Measurements from ENCODE around the gene FNDC11.
A peak's percentile ranks its signal among the peaks of the same experiment; 100 is the strongest.
"Not testable (repeated sequence)": the region's sequence is repeated elsewhere in the genome, so short reads cannot be mapped to it uniquely, and the experiment has no call there.

FNDC11 gene

DNA sequence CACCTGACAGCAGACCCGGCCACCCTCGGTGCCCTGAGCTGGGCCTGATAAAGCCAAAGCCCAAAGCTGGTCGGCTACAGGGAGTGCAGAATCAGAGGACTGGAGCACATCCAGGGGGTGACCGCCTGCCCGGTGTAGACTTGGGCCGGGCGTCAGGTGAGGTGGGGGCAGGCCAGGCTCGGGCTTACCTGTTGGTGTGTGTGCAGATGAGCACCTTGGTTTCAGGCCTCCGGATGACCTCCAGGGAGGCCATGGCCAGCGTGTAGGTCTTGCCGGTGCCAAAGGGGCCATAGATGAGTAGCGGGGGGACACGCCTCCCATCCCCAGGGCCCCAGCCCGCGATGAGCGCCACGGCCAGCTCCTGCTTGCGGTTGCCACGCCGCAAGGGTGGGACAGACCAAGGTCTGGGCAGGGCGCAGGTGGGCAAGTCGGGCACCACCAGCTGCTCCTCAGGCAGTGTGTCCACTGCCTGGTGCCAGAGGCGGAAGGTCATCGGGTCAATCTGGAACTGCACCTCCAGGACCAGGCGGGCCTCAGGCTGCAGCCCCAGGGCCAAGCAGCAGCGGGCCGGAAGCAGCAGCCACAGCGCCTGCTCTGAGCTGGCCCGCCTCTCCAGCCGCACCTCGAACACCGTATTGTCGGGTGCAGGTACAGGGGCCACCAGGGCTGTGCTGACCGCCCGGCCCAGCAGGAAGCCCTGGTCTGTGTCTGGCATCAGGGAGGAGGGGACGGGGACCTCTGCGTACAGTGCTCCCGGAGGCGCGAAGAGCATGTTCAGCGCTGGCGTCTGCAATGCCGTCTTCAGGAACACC, 14.4 kb downstream of the FNDC11 start:
- no peak for DNase-seq

DNA sequence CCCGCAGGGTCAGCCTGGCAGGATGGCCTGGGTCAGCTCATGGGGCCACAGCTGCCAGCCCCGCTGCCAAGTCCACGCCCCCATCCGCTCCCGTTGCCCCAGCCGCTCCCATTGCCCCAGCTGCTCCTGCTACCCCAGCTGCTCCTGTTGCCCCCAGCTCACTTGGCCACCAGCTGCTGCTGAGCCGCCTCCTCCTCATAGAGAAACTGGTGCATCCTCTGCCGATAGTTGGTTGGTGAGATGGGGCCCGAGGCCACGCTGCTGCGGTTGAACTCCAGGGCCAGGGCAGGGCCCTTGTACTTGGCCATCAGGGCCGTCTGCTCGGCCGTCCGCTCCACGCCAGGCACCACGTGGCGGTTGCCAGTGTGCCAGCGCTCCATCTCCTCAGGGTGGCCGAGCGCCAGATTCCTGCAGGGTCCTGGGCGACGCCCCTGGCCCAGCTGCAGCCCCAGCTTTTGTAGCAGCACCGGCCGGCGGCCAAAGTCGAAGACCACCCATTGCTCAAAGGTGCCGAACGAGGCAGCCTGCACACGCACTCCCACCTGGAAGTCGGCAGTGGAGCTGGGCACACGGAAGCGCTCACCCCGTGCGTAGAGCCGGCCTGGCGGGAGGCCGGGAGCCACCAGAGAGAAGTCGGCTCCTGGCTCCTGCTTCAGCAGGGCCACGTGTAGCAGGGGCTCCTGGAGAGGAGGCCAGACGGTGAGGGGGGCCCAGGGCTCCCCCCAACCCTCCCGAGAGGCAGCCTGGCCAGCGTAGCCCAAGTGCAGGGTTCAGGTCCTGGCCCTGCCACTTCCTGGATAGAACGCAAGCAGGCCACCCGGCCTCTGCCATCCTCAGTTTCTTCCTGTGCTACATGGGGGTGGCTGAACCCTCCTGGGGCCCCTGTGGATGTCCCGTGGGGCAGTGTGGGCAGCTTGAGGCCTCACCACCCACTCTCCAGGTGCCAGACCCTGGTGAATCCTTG, 15.3 kb downstream of the FNDC11 start:
- DNase-seq = no peak

DNA sequence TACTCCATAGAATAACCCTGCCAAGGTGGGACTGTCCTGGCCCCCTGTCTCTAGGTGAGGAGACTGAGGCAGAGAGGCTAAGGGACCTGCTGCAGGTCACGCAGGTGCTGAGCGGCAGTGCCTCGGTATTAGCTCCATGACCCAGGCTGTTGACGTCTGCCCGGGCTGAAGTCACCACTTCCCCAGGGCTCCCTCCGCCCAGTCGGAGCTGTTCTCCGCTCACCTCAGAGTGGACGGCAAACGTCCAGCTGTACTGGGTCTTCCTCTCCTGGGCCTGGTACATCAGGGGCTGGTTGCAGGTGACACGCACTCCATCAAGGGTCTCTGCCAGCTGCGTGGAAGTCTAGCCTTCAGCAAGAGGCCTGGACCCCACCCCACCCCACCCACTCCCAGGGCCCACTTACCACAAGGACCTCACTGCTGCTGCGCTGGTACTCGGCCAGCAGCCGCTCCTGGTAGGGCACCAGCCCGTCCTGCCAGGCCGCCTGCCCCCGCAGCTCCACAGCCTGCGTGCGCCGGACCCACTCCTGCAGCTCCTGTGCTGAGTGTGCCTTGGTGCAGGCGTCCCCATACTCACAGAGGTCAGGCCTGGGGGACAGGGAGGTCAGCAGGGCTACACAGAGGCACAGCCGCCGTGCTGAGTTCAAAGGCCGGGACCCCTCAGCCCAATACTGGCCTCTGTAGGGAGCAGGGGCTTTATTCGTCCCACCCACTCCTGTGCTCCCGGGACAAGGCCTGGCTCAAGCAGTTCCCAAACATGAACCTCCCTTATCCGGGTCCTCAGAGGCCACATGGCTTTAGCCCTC, 16.5 kb downstream of the FNDC11 start:
- no peak for DNase-seq

DNA sequence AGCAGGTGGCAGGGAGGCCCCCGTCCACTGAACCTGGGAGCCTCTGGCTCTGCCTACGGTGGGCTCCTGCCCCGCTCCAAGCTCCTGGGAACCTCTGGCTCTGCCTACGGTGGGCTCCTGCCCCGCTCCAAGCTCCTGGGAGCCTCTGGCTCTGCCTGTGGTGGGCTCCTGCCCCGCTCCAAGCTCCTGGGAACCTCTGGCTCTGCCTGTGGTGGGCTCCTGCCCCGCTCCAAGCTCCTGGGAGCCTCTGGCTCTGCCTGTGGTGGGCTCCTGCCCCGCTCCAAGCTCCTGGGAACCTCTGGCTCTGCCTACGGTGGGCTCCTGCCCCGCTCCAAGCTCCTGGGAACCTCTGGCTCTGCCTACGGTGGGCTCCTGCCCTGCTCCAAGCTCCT, 17.1 kb downstream of the FNDC11 start:
- not testable (repeated sequence) for DNase-seq

DNA sequence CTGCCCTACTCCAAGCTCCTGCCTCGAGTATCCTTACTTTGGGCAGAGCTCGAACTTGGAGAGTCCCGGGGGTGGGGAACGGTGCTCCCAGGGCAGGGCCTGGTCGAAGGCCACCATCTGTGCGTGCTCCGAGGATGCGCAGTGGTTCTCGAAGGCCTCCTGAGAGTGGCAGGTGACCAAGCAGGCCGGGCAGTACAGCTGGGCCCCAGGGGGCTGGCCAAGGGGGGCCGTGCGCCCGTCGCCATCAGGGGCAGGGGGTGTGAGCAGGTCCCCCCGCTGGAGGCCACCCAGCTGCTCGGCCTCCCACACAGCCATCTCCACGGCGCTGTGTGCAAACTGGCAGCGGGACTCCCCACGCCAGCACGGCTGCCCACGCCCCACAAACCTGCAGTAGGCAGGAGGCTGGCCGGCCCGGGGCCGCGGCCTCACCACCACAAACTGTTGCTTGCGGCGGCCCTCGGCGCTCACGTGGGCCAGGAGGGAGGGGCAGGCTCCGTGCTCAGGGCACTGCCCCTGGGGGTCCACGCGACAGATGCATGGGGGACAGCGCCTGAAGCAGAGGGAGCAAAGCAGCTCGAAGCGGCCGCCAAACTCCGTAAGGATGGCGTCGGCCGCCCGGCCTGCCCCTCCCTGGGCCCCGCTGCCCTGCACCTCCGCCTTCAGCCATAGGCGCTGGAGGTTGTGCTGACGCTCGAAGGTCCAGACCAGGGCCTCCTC, 18.3 kb downstream of the FNDC11 start:
- no peak for DNase-seq

DNA sequence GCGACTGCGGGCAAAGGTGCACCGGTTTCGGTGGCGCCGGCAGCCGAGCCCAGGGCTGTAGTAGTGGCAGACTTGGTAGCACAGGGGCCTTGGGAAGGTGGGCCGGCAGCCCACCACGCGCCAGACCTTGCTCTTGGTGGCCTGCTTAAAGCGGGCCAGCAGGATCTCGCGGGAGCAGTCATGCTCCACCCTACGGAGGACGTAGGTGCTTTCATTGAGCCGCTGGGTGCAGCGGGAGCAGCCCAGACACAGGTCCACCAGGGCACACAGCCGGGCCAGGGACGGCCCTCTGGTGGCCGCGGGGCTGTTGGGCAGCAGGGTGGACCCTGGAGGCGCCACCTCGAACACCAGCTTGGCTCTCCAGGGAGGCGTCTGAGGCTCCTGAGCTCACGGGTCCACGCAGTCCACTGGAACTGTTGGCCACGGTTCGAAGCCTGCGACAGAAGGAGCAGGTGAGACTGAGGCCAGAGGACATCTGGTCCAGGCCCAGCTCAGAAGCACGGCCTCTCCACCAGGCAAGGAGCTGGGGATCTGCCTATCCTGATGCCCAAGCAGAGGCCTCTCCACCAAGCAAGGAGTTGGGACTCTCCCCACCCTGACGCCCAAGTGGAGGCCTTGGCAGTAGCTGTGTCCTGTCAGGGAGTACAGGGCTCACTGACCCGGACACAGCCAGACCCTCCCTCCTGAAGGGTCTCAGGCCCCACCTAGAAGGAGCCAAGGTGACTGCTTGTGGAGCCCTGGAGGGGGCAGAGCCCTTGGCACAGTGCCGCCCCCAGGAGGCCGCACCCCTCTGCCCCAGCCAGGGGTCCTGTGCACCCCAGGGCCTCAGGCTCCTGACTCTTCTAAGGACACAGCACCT, 19.1 kb downstream of the FNDC11 start:
- DNase-seq = no peak

DNA sequence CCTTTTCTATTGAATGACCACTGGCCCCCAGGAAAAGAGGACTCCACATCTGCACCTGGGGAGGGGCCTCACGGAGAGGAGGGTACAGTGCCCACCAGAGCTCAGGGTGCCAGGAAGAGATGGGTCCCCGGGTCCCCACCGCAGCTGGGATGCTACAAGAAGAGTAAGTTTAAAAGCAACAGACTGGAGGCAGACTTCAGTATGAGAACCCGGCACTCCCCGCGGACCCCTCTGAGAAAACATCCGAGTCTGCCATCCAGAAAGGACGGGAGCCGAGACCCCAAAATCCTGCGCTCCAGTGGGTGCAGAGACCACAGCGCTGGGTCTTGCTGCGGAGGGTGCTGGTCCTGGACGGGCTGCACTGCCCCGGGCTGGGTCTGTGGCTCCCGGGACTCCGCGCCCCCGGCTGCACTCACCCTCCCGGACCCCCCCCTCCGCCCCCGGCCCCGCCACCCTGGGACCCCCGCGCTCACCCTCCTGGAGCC, 19.7 kb downstream of the FNDC11 start:
- DNase-seq = no peak

DNA sequence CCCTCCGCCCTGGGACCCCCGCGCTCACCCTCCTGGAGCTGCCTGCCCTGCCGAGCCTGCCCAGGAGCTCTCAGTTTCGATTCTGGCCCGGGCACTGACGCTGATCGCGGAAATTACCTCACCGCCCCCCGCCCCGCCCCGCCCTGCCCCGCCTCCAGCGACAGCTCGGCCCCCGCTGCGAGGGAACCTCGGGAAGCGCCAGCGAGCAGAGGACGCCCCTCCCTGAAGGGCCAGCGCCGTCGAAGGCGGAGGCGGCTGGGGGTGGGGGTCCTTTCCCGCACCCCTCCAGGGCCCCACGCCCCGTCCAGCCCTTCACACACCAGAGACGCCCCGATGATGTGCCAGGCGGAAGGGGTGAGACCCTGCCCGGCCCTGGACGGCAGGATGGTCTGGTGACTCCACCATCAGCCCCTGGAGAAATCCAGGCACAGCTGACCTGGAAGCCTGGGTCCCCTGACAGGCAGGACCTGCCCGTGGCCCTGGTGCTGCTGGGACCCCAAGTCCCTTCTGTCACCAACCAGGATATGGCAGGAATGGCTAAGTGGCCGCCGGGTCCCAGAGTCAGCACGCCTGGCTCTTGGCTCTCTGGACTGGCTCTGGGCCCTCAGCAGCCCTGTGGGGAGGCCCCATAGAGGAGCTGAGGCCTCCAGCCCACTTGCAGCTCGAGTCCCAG, 20.3 kb downstream of the FNDC11 start, which contains the start of gene HELZ2:
Gene HELZ2, minus strand, starts transcription at position 84 of the 673 bp plus-strand sequence. CDS start 1,854 bp downstream, outside the sequence.
- DNase-seq = peak; percentile 82 to 83

DNA sequence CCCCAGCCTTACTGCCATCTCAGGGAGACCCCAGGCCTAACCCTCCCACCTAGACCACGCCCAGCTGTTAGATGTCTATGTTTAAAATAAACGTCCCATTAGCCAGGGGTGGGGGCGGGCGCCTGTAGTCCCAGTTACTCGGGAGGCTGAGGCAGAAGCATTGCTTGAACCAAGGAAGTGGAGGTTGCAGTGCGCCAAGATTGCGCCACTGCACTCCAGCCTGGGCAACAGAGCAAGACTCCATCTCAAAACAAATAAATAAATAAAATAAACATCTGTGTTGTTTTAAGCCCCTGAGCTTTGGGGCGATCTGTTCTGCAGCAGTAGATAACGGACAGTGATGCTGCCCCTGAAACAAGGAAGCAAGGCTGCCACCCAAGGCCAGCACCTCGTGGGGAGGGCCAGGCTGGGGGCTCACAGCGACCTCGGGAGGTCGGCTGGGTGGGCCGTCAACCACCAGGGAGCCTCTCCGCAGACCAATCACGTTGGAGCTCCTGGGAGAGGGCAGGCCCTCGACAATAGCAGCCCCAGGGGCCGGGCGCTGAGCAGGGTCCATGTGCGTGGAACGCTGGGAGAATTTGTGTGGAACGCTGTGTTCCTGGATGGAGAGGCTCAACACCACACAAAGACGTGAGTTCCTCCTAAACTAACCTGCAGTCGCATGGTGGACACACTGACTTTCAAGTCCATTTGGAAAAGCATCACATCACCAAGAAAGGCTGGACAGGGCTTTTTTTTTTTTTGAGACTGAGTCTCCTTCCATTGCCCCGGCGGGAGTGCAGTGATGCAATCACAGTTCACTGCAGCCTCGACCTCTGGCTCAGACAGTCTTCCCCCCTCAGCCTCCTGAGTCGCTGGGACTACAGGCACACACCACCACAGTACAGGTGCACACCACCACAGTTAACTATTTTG, 21.1 kb downstream of the FNDC11 start:
- no peak for DNase-seq

DNA sequence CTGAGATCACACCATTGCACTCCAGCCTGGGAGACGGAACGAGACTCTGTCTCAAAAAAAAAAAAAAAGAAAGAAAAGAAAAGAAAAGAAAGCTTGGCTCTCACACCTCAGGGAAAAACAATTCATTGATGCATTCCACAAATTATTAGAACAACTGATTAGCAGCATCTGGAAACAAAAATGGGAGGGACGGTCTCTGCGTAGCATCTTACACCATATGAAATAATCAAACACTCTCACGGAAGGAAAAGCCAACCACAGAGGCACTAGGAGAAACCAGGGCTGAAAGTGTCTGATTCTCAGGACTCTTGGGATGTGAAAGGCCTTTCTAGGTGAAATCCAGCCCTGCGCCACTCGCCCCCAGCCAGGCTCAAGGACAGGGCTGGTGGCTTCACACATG, 22.4 kb downstream of the FNDC11 start:
- no peak for DNase-seq

DNA sequence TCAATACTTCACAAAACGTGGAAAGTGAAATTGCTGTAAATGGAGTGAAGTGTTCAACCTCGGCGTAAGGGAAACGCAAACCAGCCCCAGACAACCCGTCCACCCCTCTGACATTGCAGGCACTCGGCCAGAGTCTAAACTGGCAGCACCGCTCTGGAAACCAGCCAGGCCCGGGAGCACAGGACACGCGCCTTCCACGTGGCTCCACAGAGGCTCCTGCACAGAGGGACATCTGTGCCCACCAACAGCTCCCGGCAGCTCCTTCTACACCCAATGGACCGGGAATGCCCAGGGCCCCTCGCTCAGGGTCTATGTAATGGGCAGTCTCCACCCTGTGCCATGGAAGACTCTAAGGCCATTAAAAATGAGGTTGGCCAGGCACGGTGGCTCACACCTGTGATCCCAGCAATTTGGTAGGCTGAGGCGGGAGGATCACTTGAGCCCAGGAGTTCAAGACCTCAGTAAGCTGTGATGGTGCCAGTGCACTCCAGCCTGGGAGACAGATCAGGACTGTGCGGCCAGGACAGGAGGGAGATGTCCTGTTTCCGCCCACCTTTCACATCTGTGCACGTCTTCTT, 23.4 kb downstream of the FNDC11 start:
- no peak for DNase-seq

DNA sequence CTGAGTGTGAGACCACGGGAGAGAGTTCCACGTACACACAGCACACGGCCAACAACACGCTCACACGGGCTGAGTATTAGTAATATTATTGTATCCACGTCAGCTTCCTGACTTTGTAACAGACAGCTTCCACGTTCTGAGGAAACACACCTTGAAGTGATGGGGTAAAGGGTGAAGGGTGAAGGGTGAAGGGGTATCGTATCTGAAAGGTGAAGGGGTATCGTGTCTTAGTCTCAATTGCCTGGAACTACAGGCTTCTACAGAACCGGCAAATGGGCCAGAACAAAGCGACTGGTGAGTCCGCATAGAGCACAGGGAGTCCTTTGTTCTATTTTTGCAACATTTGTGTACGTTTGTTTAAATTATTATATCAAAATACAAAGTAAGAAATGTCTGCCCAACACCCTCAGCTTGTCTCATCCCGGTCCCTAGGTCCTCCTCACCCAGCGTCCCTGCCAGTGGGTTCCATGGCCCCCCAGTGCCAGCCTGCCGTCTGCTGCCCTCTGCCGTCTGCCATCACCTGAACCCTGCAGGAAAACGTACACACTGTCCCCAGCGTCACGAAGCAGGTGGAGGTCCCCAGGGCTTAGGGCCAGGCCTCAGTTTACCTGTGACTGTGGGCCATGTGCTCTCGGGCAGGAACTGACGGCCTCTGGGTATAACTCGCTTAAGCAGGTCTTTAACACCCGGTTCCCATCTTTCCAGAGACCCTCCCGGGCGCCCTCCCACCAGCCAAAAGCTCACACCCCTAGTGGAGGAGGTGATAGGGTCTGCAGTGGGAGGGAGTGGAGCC, 24.5 kb downstream of the FNDC11 start:
- no peak for DNase-seq

DNA sequence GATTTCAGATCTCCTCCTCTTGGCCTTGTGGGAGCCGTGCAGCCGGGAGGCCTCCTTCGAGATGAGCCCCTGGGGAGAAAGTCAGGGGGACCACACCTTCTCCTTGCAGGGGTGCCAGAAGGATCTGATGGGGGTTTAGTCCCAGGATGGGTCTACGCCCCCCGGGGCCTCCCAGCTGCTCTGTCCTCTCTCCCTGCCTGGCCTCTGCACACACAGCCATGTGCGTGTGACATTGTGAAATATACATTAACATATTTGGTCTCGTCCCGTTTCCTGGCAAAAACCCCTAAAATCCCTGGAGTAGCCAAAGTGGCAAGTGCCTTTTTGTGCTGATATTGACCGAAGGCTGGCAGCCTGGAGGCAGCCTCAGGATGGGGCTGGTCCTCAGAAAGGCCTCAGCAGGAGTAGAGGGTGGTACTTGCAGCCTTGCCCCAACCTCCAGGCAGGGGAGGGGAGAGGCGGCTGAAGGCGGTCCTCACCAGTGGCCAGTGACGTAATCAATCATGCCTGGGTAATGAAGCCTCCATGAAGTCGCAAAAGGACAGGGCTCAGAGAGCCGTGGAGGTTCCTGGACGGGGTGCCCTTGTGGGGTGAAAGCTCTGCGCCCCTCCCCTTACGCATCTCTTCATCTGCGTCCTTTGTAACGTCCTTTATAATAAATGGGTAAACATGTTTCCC, 25.2 kb downstream of the FNDC11 start:
- DNase-seq = no peak

DNA sequence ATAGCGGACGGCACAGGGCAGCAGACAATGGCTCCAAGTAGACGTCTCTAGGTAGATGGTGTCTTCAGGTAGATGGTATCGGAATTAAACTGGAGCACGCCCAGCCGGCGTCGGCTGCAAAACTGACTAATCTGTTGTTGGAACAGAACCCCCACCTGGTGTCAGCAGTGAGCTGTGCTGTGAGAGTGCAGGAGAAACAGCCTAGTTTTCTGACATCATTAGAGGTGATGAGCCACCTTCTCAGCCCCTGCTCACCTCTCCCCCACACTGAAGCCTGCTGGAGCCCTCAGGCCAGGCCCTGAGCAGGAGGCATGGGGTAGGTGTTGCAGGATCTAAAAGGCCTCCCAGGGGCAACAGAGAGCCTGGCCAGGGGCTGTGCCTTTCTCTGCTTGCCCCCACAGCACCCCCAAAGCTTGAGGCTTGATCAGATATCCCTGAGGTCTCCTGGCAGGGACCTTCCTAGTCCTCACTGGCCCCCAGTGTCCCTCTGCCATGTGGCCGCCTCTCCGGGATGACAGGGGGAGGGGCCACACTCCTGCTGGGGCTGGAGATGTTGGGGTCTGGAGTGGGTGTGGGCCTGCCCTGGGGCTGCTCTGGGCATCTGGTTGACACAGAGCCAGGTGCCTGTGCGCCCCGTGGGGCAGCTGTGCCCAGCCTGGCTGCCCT, 27.0 kb downstream of the FNDC11 start:
- DNase-seq = peak; percentile 83 to 84

DNA sequence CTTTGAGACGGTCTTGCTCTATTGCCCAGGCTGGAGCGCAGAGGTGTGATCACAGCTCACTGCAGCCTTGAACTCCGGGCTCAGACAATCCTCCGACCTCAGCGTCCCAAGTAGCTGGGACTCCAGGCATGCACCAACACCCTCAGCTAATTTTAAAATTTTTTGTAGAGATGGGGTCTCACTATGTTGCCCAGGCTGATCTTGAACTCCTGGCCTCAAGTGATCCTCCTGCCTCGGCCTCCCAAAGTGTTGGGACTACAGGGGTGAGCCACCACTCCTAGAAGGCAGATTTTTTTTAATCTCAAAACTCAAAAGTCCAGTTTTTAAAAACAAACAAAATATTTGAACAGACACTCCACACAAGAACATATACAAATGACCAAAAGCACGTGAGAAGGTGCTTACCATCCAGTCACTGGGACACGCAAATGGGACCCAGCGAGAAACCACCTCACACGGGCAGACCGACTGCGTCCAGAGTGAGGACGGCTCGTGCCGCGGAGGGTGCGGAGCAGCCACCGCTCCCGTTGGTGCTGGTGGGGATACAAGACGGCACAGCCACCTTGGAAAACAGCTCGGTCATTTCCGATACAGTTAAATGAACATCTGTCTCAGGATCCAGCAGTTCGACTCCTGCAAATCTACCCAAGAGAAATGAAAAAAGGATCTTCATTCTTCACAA, 28.6 kb downstream of the FNDC11 start:
- no peak for DNase-seq

Data from CD4-positive, alpha-beta T cell treated with Interleukin-4 for 1 hour (primary cell).